Lung (tissue), 12 donors: ENCODE measurements around the gene IP6K2. TPM values are rescaled to one million over a fixed set of nuclear protein-coding genes. Genes with fewer than 3 reads are reported as not detected.

Experiments
- ATAC-seq: fragments of 200-7000 bp; cut with Tn5 transposase; one replicate; pipeline ENCODE4 v1.9.1; 2020; ENCODE audit warnings: moderate number of reproducible peaks; ENCODE audit not compliant: insufficient read depth, low FRiP score
- DNase-seq, 3 donors: peaks; one replicate each; pipeline ENCODE4 v3.0.0-alpha.2; 2013 to 2017
- H3K27ac ChIP-seq, 2 donors: one replicate each; pipeline ENCODE4 v1.5.1; 2013; ENCODE audit warnings: mild to moderate bottlenecking in 2 of 2, moderate library complexity in 2 of 2, control low read depth in 1 of 2, inconsistent platforms in 1 of 2, low read depth in 1 of 2, low read length in 1 of 2
- H3K27me3 ChIP-seq, 3 donors: one replicate each; pipeline ENCODE4 v1.5.1; 2013; ENCODE audit warnings: low read length in 2 of 3; ENCODE audit not compliant: control insufficient read depth in 3 of 3, insufficient read depth in 3 of 3
- H3K36me3 ChIP-seq, 4 donors: one replicate each; pipeline ENCODE4 v1.5.1; 2013; ENCODE audit warnings: low read length in 4 of 4, mild to moderate bottlenecking in 1 of 4, moderate library complexity in 1 of 4; ENCODE audit not compliant: control insufficient read depth in 4 of 4, insufficient read depth in 4 of 4
- H3K4me1 ChIP-seq, 5 donors: one replicate each; pipeline ENCODE4 v1.5.1; 2013; ENCODE audit warnings: low read length in 5 of 5, mild to moderate bottlenecking in 2 of 5, moderate library complexity in 1 of 5; ENCODE audit not compliant: control insufficient read depth in 5 of 5, insufficient read depth in 5 of 5
- H3K4me3 ChIP-seq: one replicate; pipeline ENCODE4 v1.5.1; 2013; ENCODE audit warnings: mild to moderate bottlenecking, control low read depth, moderate library complexity
- H3K9ac ChIP-seq, 2 donors: one replicate each; pipeline ENCODE4 v1.5.1; 2013; ENCODE audit warnings: low read length in 2 of 2, control low read depth in 1 of 2; ENCODE audit not compliant: insufficient read depth in 1 of 2
- H3K9me3 ChIP-seq, 4 donors: one replicate each; pipeline ENCODE4 v1.5.1; 2013; ENCODE audit warnings: low read length in 3 of 4, mild to moderate bottlenecking in 1 of 4, moderate library complexity in 1 of 4; ENCODE audit not compliant: control insufficient read depth in 4 of 4, insufficient read depth in 3 of 4
- WGBS, 2 donors: extraction: QIAGEN DNeasy Blood & Tissue Kit; methylation state at CpG; one replicate each; pipeline ENCODE4 v1.1.7; 2013; 5-methylcytosine and 5-hydroxymethylcytosine counted together
- polyA plus RNA-seq, 2 donors: library from polyadenylated mRNA; stranded (reverse); fragments of 200-250 nt; gene quantifications; one replicate each; pipeline ENCODE4 v1.2.1, GENCODE V29; 2013
- total RNA-seq, 2 donors: library from RNA; depleted of rRNA in 1 of 2; stranded (reverse); fragments of >200 nt in 1 of 2; gene quantifications; one replicate each; pipeline ENCODE4 v1.2.1, GENCODE V29; 2014 to 2021
- TF ChIP-seq, protein P1 (sequence below): IDR thresholded peaks from 2 replicates; pipeline ENCODE4 v1.5.1; 2012; ENCODE audit warnings: mild to moderate bottlenecking; ENCODE audit errors: control extremely low read depth, extremely low read depth
- donor health status: control.
- donor health status: control.
- donor health status: Bipolar disorder and iron deficiency.
- donor health status: healthy.
- donor health status: DM: yes; HTN: yes; CAD: no.

The IP6K2 gene
- total and polyA plus RNA-seq, 4 donors, result 54.3 to 128 (median 61.4) TPM

DNA sequence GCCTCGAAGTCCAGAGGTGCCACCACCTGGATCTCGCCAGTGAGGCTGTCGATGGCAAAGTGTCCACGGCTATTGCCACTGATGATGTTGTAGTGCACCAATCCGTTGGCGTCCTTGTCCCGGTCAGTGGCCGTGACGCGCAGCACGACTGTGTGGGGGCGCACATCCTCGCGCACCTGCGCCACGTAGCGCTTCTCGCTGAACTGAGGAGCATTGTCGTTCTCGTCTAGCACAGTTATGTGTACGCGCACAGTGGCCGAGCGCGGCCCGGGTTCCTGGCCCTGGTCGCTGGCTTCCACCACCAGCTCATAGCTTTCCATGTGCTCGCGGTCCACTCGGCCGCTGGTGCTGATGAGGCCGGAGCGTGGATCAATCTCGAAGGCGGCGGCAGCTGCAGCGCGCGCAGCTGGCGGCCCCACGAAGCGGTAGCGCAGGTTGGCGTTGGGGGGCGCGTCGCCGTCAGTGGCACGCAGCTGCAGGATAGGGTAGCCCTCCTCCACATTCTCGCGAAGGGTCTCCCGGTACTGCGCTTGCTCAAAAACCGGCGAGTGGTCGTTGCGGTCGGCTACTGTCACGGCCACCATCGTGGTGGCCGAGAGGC lies 56.1 kb downstream of the IP6K2 start:
- Histone ChIP-seq H3K36me3 (no peaks in the 10 kb centered on the region), H3K9me3 (peaks cover 0 to 4% (median 0%) of the 10 kb centered on the region in 4 donors), H3K27ac (no peak overlapping the region), H3K27me3 (peaks cover 0 to 21% (median 10%) of the 10 kb centered on the region in 3 donors), H3K4me1 (peaks cover 0 to 33% (median 4%) of the 10 kb centered on the region in 5 donors), H3K9ac (no peak overlapping the region), H3K4me3 (no peak overlapping the region)
- TF ChIP-seq, protein P1, sequence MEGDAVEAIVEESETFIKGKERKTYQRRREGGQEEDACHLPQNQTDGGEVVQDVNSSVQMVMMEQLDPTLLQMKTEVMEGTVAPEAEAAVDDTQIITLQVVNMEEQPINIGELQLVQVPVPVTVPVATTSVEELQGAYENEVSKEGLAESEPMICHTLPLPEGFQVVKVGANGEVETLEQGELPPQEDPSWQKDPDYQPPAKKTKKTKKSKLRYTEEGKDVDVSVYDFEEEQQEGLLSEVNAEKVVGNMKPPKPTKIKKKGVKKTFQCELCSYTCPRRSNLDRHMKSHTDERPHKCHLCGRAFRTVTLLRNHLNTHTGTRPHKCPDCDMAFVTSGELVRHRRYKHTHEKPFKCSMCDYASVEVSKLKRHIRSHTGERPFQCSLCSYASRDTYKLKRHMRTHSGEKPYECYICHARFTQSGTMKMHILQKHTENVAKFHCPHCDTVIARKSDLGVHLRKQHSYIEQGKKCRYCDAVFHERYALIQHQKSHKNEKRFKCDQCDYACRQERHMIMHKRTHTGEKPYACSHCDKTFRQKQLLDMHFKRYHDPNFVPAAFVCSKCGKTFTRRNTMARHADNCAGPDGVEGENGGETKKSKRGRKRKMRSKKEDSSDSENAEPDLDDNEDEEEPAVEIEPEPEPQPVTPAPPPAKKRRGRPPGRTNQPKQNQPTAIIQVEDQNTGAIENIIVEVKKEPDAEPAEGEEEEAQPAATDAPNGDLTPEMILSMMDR, result no peak
- DNase-seq, result no peak
- 53 to 62% methylated on average over 61 of the region's 61 CpGs for WGBS, 2 donors
- ATAC-seq, result no peak

- DNase-seq, result peak in 1 of 3 donors; percentile 2
- no peaks in the 10 kb centered on the region for H3K36me3 ChIP-seq
- H3K9ac ChIP-seq, result no peak overlapping the region
- peaks cover 0 to 21% (median 4%) of the 10 kb centered on the region in 5 donors for H3K4me1 ChIP-seq
- peaks cover 0 to 4% (median 0%) of the 10 kb centered on the region in 4 donors for H3K9me3 ChIP-seq
- TF ChIP-seq, protein P1, result no peak
- peak overlapping the region in 1 of 2 donors; percentile 48 for H3K27ac ChIP-seq
- WGBS, 2 donors, result 42 to 59% methylated on average over 45 of the region's 45 CpGs
- H3K4me3 ChIP-seq, result peak overlapping the region; percentile 45
- H3K27me3 ChIP-seq, result peaks cover 0 to 10% (median 3%) of the 10 kb centered on the region in 3 donors
- ATAC-seq, result no peak
Observed at GRCh38 chr3:48656841-48657281, 60.2 kb downstream of the IP6K2 start.

DNA sequence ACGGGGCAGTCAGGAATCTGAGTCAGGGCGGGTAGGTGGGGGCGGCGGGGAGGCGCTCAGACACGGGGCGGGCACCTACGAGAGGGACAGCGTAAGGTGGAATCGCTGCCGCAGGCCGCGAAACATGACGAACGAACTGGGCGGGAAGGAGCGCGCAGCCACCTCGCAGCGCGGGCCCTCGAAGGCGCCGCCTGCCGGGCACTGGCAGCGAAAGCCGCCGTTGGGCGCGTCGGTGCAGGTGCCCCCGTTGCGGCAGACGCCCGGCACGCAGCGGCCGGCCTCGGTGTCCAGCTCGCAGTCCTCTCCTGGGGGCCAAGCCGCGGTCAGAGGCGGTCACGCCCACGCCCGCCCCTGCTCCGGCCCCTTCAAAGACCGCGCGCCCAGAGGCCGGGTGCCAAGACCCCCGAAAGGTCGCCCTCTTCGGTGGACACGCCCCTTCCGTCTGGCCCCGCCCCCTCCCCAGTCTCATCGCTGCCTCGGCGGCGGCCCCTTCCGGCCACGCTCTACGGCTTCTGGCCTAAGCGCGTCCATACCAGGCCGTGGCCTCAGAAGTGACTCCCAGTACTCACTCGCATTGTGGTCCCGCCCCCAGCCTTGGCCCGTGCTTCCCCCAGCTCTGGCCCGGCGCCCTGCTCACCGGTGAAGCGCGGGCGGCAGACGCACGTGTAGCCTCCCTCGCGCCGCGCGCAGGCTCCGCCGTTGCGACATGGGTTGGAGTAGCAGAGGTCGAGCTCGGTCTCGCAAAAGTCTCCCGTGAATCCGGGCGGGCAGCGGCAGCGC lies 60.8 kb downstream of the IP6K2 start:
- H3K4me3 ChIP-seq, result peak overlapping the region; percentile 45
- ATAC-seq (peak; percentile 90), DNase-seq (peak; percentile 58 to 79 (median 74))
- whole genome bisulfite sequencing, 2 donors, result 2 to 4% methylated on average over 78 to 94 of the region's 94 CpGs
- no peak overlapping the region for H3K9ac ChIP-seq
- H3K27ac ChIP-seq, result peak overlapping the region; percentile 48 to 66
- peaks cover 0 to 17% (median 4%) of the 10 kb centered on the region in 5 donors for H3K4me1 ChIP-seq
- no peaks in the 10 kb centered on the region for H3K36me3 ChIP-seq
- H3K9me3 ChIP-seq, result peaks cover 0 to 4% (median 0%) of the 10 kb centered on the region in 4 donors
- TF ChIP-seq, protein P1, result peak; percentile 57
- H3K27me3 ChIP-seq, result peaks cover 0 to 10% (median 3%) of the 10 kb centered on the region in 3 donors
